ENCODE data around the gene FBXO31. TPM values are rescaled to one million over a fixed set of nuclear protein-coding genes. Genes with fewer than 3 reads are reported as not detected.

FBXO31 gene
- total and polyA plus RNA-seq, 2 of the 13 experiments (the other 11 are each of a cell fraction or from before 2014, with no cell fraction given) = 92.4 to 101 TPM

- no TSS peak for BruUV-seq (replicated peaks)
- POLR2A ChIA-PET = no interaction called here
- no peaks in the 10 kb centered on the region for H3K9me3 ChIP-seq (ENCODE audit: low read length)
- DNase-seq (ENCODE audit: low spot score) (no peak), ATAC-seq (no peak), FAIRE-seq (no peak)
- no peak overlapping the region for H3K9ac ChIP-seq (ENCODE audit: insufficient read depth, low read depth, low read length)
- intact Hi-C loops (cut with micrococcal nuclease; ENCODE audit: unreplicated experiment) (no loop called here), in situ Hi-C loops (cut with HindIII; ENCODE audit: extremely low pct_ligation_motif_present, low pct_unique_long_range_greater_than_20kb) (no loop called here)
- 96% methylated on average over 15 of the region's 15 CpGs for WGBS (ENCODE audit: low lambda C conversion rate)
- H2AFZ ChIP-seq (ENCODE audit: low read length) = no peak overlapping the region
- peaks cover 3% of the 10 kb centered on the region for H4K20me1 ChIP-seq (ENCODE audit: insufficient read depth, low read length)
- peaks cover 5% of the 10 kb centered on the region for H3K79me2 ChIP-seq (ENCODE audit: insufficient read depth, low read length)
- no peak overlapping the region for H3K4me3 ChIP-seq (replicated peaks in 1 of 3; ENCODE audit: insufficient read depth in 1 of 3, low read depth in 2 of 3, low read length in 3 of 3)
- H3K36me3 ChIP-seq (replicated peaks in 1 of 2; ENCODE audit: control insufficient read depth in 1 of 2, insufficient read depth in 2 of 2, low read length in 2 of 2) = peaks cover 34 to 80% of the 10 kb centered on the region in 2 experiments
- H3K4me1 ChIP-seq (ENCODE audit: insufficient read depth, low read length) = no peaks in the 10 kb centered on the region
- CTCF ChIA-PET (ENCODE audit: low intra/inter-chr PET ratio, low total read pairs) = no interaction called here
- H3K27ac ChIP-seq (ENCODE audit: extremely low read length, insufficient read depth, low read length) = no peak overlapping the region
- H3K4me2 ChIP-seq (ENCODE audit: low read depth, low read length) = no peak overlapping the region
- H3K27me3 ChIP-seq (ENCODE audit: control insufficient read depth in 1 of 2, insufficient read depth in 2 of 2, low read length in 2 of 2) = no peaks in the 10 kb centered on the region
- TF ChIP-seq ZBTB40 (IDR thresholded peaks at IDR 0.05) (no peak), ZBTB40 (CRISPR knock-in tag; IDR thresholded peaks at IDR 0.05) (no peak), BCLAF1 (IDR thresholded peaks at IDR 0.05) (no peak), TFDP2 (CRISPR knock-in tag; IDR thresholded peaks at IDR 0.05) (no peak), ELF3 (CRISPR knock-in tag; IDR thresholded peaks at IDR 0.05) (no peak), TFE3 (CRISPR knock-in tag; IDR thresholded peaks at IDR 0.05) (no peak)
Observed at GRCh38 chr16:87423429-87423828, 39.9 kb upstream of the FBXO31 start.

All from HepG2 (cell line).